Stimulated activated CD8-positive, alpha-beta memory T cell treated with anti-CD3 and anti-CD28 coated beads, Interleukin-15, amount 100 ng/mL, for 48 hours (primary cell): ENCODE data around the gene PRRG2.
A peak's percentile ranks its signal among the peaks of the same experiment; 100 is the strongest.

Experiments used
- DNase-seq, 2 donors: peaks; one replicate each; pipeline ENCODE4 v3.0.0-alpha.2; 2020; ENCODE audit warnings: low read depth in 2 of 2

Gene PRRG2

GRCh38 chr19:49557641-49558325 lies 23.3 kb upstream of the PRRG2 start:
- DNase-seq, result no peak

DNA sequence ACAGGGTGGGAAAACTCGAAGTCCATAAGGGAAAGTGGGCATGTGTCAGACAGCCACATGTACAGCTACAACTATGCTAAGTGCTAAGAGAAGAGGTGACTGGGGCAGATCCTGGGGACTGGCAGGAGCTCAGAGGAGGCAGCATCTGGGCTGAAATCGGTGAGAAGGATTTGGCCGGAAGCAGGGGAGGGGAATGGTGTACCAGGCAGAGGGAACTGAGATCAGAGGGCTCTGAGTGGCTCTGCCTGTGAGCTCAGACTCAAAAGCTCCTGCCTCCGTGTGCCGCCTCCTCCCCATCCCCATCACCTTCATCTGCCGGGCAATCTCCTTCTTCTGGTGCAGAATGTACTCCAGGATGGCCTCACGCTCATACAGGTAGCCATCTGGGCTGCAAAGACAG lies 22.5 kb upstream of the PRRG2 start:
- no peak for DNase-seq

DNA sequence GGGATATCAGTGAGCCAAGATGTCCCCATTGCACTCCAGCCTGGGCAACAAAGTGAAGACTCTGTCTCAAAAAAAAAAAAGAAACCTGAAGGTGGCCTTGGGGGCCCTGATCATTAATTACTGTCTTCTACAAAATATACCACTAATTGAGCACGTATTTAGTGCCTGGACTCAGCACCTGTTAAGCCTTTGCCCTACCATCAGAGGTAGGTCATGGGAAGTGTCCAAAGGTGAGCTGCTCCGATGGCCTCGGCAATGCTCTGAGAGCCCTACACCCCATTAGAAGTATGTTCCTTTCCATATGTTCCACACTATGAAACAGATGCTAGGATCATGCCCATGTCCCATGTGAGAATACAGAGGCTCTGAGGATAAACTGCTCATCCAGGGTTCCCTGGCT lies 21.7 kb upstream of the PRRG2 start:
- DNase-seq, result no peak

DNA sequence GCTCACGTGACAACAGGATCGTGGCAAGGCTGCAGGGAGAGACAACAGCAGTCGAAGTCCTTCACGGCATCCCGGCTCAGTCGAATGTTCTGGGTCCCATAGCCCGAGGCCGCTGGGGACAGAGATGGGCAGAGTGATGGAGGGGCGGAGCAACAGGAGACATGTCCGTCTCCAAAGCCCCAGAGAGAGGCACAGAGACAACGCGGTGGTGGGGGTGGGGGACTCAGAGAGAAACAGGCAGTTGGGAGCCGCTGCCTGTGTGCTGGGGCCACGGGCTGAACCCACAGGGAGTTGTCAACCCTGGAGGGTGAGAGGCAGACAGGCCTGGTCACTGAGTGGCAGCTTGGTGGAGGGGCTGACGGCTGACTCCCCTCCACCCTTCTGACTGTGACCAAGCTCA lies 21.2 kb upstream of the PRRG2 start:
- no peak for DNase-seq

- DNase-seq, result no peak
Measured at GRCh38 chr19:49560358-49560900, 20.7 kb upstream of the PRRG2 start.

GRCh38 chr19:49564616-49565045 lies 16.5 kb upstream of the PRRG2 start:
- DNase-seq, result no peak

- DNase-seq, result no peak
Measured at GRCh38 chr19:49565261-49565660, 15.9 kb upstream of the PRRG2 start.

GRCh38 chr19:49566302-49566701 lies 14.8 kb upstream of the PRRG2 start:
- no peak for DNase-seq

DNA sequence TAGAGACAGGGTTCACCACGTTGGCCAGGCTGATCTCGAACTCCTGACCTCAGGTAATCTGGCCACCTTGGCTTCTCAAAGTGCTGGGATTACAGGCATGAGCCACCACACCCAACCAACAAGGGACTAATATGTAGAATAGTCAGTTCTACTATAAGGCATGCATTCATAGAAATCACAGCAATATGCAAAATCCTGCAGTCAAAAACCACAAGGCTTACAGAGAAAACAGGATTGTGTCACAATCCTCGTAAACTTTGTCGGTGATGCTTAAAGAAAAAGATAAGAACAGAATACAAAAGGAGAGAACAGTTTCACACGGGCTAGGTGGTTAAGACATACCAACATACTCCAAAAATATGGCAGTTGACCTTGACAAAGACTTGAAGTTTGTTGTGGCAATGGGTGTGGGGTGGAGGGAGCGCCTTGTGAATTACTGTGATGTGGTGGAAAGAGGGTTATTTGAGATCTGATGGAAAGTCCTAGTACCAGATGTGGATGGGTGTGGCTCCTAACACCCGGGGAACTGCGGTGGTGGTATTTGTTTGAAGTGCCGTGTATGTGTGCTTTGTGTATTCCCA lies 13.2 kb upstream of the PRRG2 start:
- no peak for DNase-seq

DNA sequence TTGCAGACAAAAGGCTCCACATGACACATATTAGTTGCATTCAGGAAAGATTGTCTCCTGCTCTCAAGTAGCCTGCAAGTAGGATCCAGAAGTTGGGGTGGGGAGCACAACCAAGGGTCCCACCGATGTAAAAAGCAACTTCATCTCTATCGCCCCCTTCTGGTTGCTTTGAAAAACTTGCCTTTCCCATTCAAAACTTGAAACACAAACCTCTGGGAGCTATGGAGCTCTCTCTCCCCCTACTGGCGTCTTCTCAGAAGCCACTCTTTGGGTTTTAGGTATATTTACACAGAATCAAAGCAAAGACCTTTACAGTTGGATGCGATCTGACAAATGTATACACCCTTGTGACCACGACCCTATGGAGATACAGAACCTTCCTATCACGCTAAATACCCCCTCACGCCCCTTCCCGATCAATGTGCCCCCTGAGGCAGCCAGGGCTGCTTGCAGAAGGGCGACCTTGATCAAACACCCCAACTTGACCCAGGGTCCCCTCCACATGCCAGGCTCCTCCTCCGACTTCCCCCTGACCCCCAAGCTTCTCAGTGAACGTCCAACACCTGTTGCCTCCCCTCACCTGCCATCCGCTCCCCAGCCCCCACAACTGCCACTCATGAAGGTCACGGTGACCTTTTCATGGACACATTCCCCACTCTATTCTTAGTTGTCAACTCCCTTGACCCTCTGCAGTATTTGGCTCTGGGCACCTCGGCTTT lies 10.8 kb upstream of the PRRG2 start:
- no peak for DNase-seq

DNA sequence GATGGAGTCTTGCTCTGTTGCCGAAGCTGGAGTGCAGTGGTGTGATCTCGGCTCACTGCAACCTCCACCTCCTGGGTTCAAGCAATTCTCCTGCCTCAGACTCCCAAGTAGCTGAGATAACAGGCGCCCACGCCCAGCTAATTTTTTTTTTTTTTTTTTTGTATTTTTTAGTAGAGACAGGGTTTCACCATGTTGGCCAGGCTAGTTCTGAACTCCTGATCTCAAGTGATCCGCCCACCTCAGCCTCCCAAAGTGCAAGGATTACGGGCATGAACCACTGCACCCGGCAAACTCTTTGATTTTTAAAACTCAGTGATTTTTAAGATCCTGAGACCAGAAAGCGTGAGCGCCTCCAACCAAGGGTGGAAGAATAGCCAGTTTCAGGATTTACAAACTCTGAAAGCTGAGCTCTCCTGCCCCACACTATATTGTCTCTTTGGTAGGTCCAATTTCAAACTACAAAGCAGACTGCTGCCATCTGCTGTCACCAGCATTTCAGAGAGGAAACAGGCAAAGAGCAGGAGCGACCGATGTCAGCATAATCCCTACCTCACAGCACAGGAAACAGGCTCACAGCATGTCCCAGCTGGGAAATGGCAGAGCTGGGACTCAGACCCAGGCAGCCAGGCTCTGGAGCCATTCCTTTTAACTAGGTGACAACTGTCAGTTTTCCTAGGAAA lies 10.0 kb upstream of the PRRG2 start:
- DNase-seq, result no peak

- DNase-seq, result no peak
Measured at GRCh38 chr19:49573009-49573408, 8.1 kb upstream of the PRRG2 start.

DNA sequence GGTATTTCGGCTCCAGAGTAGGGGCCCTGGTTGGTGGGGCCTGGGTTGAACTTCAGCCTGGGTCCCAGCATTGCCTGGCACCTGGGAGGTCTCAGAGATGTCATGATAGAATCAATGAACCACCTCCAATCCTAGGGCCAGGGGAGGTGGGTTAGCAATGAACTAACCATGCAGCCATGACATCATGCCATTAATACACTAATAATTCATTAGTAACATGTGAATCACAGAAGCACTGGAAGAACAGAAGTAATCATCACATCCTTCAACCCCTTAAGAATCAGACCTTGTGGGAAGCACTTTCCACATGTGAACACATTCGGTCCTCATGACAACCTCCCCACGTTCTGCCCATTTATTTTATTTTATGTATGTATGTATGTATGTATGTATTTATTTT lies 7.7 kb upstream of the PRRG2 start:
- no peak for DNase-seq

- no peak for DNase-seq
Measured at GRCh38 chr19:49574206-49574755, 6.8 kb upstream of the PRRG2 start.

DNA sequence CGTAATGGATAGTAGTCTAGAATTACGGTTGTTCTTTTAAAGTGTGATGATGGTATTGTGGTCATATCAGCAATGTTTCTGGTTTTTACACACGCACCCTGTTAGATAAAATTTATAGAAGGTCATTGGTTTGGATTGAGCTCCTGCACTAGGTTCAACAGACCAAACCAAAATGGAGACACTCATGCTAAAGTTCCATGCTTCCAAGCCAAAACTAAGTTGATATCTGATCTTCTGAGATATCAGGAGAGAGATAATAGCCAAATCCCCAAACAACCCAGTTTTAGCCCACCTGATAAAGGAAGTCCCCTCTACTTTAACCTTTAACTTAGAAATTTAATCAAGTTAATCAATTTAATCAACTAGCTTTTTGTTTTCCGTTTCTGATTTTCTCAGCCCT lies 1.9 kb upstream of the PRRG2 start:
- DNase-seq, result no peak

DNA sequence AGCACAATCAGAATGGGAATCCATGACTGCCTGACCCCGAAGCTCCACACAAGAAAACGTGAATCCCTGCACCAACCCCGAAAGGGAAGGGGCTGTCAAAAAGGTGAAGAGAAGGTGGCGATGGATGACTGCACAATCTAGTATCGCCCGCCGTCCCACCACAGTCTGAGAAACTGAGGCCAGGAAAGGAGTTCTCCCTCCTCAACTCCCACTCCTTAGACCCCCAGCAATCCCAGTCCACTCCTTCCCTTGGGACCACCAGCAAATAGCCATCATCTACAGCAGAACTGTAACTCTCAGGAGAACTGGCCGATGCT lies 1.2 kb upstream of the PRRG2 start:
- DNase-seq, result no peak

DNA sequence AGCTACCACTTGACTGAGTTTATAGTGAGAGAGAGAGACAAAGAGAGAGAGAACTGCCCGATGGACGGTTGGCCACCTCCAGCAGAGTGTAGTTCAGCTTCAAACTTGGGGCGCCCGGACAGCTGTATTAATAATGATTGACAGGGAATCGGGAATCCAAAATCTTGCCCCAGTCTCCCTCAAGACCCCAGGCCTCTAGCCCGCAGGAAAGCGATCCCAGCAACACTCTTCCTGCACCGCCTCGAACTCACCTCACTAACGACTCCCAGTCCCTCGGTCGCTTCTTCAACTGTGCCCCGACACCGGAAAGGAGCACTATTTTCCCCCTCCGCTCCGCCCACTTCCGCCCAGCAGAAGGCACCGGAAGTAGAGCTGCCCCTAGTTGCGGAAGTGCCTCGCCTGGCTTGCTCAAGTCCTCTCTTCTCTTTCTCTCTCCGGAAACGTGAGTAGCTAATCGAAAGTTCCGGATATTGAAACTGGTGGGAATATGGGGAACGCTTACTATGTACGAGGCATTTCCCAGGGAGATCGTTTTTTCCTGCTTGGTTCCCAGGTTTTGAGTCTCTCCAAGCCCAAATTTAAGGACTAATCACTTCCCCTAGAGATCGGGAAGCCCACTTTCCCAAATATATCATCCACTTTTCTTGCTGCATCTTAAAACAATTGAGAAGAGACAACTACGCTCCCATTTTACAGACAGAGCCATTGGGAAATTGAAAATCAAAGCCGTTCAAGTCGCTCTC lies 681 bp upstream of the PRRG2 start, which contains the start of gene NOSIP:
NOSIP (minus strand) TSS at position 293 of the 743 bp plus-strand sequence. CDS start 19,865 bp downstream, outside the sequence.
- DNase-seq, result peak; percentile 92 to 93

GRCh38 chr19:49583239-49583638 lies 2.1 kb downstream of the PRRG2 start:
- DNase-seq, result no peak

DNA sequence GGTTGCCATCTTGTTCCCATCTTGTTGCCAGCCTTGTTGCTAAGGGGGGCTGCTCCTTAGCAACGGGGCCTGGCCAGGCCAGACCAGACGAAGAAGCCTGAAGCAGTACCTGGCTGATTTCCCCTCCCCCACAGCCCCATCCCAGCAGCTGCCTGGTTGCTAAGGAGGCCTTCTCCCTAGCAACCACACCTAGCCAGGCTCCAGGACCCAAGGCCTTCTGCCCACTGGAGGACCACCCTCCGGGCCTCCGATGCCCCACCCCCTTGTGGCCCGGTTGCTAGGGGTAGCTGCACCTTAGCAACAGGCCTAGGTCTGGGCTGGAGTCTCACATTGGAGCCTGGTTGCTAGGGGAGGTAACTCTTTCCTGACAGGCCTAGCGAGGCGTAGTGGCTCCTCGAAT lies 3.9 kb downstream of the PRRG2 start:
- no peak for DNase-seq

GRCh38 chr19:49587227-49587626 lies 6.1 kb downstream of the PRRG2 start:
- DNase-seq, result no peak

DNA sequence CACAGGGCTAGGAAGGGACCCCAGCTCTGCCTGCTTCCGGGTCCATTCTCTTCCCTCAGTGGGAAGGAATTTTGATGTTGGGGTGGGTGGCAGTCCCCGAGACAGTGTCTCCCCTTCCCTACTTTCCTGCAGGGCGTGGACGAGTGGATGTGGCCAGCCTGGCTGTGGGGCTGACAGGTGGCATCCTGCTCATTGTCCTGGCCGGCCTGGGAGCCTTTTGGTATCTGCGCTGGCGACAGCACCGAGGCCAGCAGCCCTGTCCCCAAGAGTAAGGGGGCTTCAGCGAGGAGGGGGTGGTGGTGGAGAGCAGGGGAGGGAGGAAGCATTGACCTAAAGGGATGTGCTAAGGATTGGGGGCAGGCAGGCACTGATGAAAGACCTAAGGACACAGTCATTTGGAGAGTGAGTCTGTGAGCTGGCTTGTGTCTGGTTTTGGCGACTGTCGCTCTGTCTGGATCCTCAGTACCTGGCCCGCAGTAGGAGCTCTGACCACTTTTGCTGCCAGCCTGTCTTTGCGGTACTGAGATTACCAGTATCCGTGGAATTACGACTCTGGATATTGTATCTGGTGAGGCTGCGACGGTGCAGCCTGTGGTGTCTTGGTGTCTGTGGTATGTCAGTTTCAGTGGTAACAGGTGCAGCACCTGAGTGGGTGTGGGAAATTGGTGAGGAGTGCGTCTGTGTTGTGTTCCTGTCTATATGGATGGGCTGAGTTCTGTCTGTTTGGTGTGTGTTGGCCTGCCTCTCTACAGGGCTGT lies 7.4 kb downstream of the PRRG2 start:
- DNase-seq, result no peak
